ENCODE data around the gene TMEM151B.

GRCh38 chr6:44311767-44312166 is 41.5 kb downstream of the TMEM151B start:
- TF ChIP-seq CTCF (IDR thresholded peaks at IDR 0.05; ENCODE audit: low read length) (no peak), EZH2 (optimal IDR thresholded peaks at IDR 0.05; ENCODE audit: low read depth, low read length) (no peak)

All from MM.1S (cell line).